Keratinocyte (primary cell): ENCODE measurements around the gene KRTAP12-4.

Experiments
- CTCF ChIP-seq, 3 experiments: IDR thresholded peaks in 1 of 3; conservative IDR thresholded peaks in 1 of 3; optimal IDR thresholded peaks in 1 of 3; 2 replicates in 2 of 3; 3 replicates in 1 of 3; pipeline versions ENCODE3 to v1.5.1; 2011; ENCODE audit warnings: low read length in 3 of 3, mild to moderate bottlenecking in 3 of 3, moderate library complexity in 2 of 3, control low read depth in 1 of 3, inconsistent platforms in 1 of 3; ENCODE audit not compliant: insufficient read depth in 2 of 3; ENCODE audit errors: extremely low read depth in 1 of 3
- EZH2 ChIP-seq: IDR thresholded peaks from one replicate; pipeline ENCODE4 v1.6.1; 2012; ENCODE audit warnings: inconsistent platforms, mild to moderate bottlenecking, low read length, moderate library complexity

- TF ChIP-seq CTCF (optimal IDR thresholded peaks at IDR 0.05 in 1 of 3, IDR thresholded peaks at IDR 0.05 in 1 of 3, conservative IDR thresholded peaks at IDR 0.05 in 1 of 3; ENCODE audit: extremely low read depth in 1 of 3, insufficient read depth in 2 of 3, low read length in 3 of 3) (no peak), EZH2 (no peak)
Observed at GRCh38 chr21:44666401-44667320, 12.2 kb upstream of the KRTAP12-4 start, which contains the start of gene KRTAP12-2.
